Body of pancreas (tissue), 4 donors: ENCODE data around the gene PTGES. TPM values are rescaled to one million over a fixed set of nuclear protein-coding genes. Genes with fewer than 3 reads are reported as not detected.

Experiments used
- ATAC-seq: fragments of 150-250 bp; one replicate; pipeline ENCODE4 v1.9.1; 2016
- DNase-seq, 4 donors: peaks; one replicate each; pipeline ENCODE4 v3.0.0-alpha.2; 2019
- H3K27ac ChIP-seq, 4 donors: fragments of 200-600 bp; sonication (generic); 1 replicate in 3 of 4; 2 replicates in 1 of 4; pipeline versions ENCODE4 v1.5.1 to v1.6.1; 2016 to 2019; ENCODE audit warnings: mild to moderate bottlenecking in 1 of 4, mixed read lengths in 1 of 4, moderate library complexity in 1 of 4
- H3K27me3 ChIP-seq, 2 donors: fragments of 200-600 bp; sonication (generic); one replicate each; pipeline ENCODE4 v1.6.0; 2016; ENCODE audit warnings: mild to moderate bottlenecking in 1 of 2
- H3K36me3 ChIP-seq, 2 donors: fragments of 200-600 bp; sonication (generic); replicated peaks in 1 of 2; 2 replicates each; pipeline ENCODE4 v1.5.1; 2016; ENCODE audit warnings: low read depth in 2 of 2; ENCODE audit not compliant: insufficient read depth in 1 of 2
- H3K4me1 ChIP-seq: fragments of 200-600 bp; sonication (generic); one replicate; pipeline ENCODE4 v1.6.0; 2016
- H3K4me3 ChIP-seq, 2 donors: fragments of 200-600 bp; sonication (generic); 1 replicate in 1 of 2; 2 replicates in 1 of 2; pipeline ENCODE4 v1.5.1; 2016 to 2019
- H3K9me3 ChIP-seq, 3 donors: fragments of 200-600 bp; sonication (generic); 1 replicate in 2 of 3; 2 replicates in 1 of 3; pipeline ENCODE4 v1.5.1; 2016
- POLR2A ChIP-seq, 3 donors: fragments of 450-650 bp; IDR thresholded peaks; one replicate each; pipeline ENCODE4 v1.6.1; 2016; ENCODE audit warnings: antibody characterized with exemption in 3 of 3, mild to moderate bottlenecking in 2 of 3
- WGBS, 2 donors: methylation state at CpG; one replicate each; pipeline ENCODE4 v1.1.5; 2017; 5-methylcytosine and 5-hydroxymethylcytosine counted together
- intact Hi-C: fragments of 100-400 bp; cut with DNase I; formaldehyde crosslinking; loops from one replicate; pipeline ENCODE4 v1.15.1; 2023
- total RNA-seq, 2 donors: library from RNA; depleted of rRNA; stranded (reverse); fragments of >200 nt; gene quantifications; one replicate each; pipeline ENCODE4 v1.1.0, GENCODE V29; 2016
- TF ChIP-seq, protein P1 (sequence below), 7 experiments: fragments of 450-650 bp in 4 of 7; fragments of 200-600 bp in 3 of 7; sonication (generic) in 3 of 7; IDR thresholded peaks; one replicate each; pipeline ENCODE4 v1.5.1; 2016 to 2019; ENCODE audit warnings: antibody characterized with exemption in 7 of 7

PTGES gene
- total RNA-seq, 2 donors from 2014 or later: 0.52 to 0.66 TPM

- TF ChIP-seq, protein P1, sequence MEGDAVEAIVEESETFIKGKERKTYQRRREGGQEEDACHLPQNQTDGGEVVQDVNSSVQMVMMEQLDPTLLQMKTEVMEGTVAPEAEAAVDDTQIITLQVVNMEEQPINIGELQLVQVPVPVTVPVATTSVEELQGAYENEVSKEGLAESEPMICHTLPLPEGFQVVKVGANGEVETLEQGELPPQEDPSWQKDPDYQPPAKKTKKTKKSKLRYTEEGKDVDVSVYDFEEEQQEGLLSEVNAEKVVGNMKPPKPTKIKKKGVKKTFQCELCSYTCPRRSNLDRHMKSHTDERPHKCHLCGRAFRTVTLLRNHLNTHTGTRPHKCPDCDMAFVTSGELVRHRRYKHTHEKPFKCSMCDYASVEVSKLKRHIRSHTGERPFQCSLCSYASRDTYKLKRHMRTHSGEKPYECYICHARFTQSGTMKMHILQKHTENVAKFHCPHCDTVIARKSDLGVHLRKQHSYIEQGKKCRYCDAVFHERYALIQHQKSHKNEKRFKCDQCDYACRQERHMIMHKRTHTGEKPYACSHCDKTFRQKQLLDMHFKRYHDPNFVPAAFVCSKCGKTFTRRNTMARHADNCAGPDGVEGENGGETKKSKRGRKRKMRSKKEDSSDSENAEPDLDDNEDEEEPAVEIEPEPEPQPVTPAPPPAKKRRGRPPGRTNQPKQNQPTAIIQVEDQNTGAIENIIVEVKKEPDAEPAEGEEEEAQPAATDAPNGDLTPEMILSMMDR (IDR thresholded peaks at IDR 0.05): peak; percentile 64 to 82 (median 70)
- TF ChIP-seq POLR2A (IDR thresholded peaks at IDR 0.05): no peak
These were observed 26.3 kb downstream of the PTGES start for GRCh38 chr9:129726322-129727160.

DNA sequence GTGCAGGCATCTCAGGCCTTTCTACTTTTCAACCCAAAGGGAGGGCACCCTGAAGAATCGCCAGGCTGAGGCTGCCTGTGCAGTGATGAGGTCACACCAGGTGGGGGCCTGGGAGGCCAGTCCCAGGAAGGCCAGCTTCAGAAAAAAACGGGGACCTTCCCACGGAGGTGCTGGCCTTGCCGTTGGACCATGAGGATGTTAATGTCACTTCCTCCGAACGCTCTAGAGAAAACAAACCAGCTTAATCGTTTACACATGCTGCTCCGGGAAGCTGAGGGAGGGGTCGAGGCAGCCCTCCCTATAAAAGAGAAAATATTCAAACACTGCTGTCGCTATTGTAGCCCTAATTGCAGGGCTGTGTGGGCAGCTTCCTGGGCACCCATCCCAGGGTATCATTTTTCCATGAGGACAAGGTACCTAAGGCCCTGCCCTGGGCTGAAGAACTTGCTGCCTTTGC is 27.0 kb downstream of the PTGES start:
- DNase-seq: no peak
- Histone ChIP-seq H3K4me1 (peaks cover 4% of the 10 kb centered on the region), H3K4me3 (no peak overlapping the region), H3K27me3 (no peaks in the 10 kb centered on the region), H3K27ac (no peak overlapping the region), H3K9me3 (no peaks in the 10 kb centered on the region), H3K36me3 (no peaks in the 10 kb centered on the region)
- intact Hi-C loops: no loop called here
- TF ChIP-seq, protein P1 (IDR thresholded peaks at IDR 0.05): no peak
- no peak for TF ChIP-seq POLR2A (IDR thresholded peaks at IDR 0.05)
- no peak for ATAC-seq
- 27 to 32% methylated on average over 10 of the region's 10 CpGs for WGBS, 2 donors

More at GRCh38 chr9:129726322-129727160, 26.3 kb downstream of the PTGES start:
- WGBS, 2 donors: 18 to 26% methylated on average over 16 to 23 of the region's 23 CpGs
- Histone ChIP-seq H3K27ac (no peak overlapping the region), H3K36me3 (no peaks in the 10 kb centered on the region), H3K27me3 (no peaks in the 10 kb centered on the region), H3K9me3 (no peaks in the 10 kb centered on the region), H3K4me1 (peaks cover 4% of the 10 kb centered on the region), H3K4me3 (no peak overlapping the region)
- intact Hi-C loops: no loop called here
- DNase-seq: peak; percentile 52 to 69 (median 60)
- ATAC-seq: peak; percentile 83

GRCh38 chr9:129724456-129725190 is 28.2 kb downstream of the PTGES start:
- H3K4me1 ChIP-seq: peaks cover 4% of the 10 kb centered on the region
- ATAC-seq (no peak), DNase-seq (no peak)
- intact Hi-C loops: no loop called here
- TF ChIP-seq POLR2A (IDR thresholded peaks at IDR 0.05): no peak
- TF ChIP-seq, protein P1 (IDR thresholded peaks at IDR 0.05): no peak
- WGBS, 2 donors: 71 to 77% methylated on average over 16 of the region's 16 CpGs
- peaks cover 0 to 5% of the 10 kb centered on the region in 2 donors for H3K27me3 ChIP-seq
- no peaks in the 10 kb centered on the region for H3K36me3 ChIP-seq
- H3K4me3 ChIP-seq: no peak overlapping the region
- no peak overlapping the region for H3K27ac ChIP-seq
- H3K9me3 ChIP-seq: no peaks in the 10 kb centered on the region

GRCh38 chr9:129722913-129723312 is 29.9 kb downstream of the PTGES start:
- no peak for DNase-seq
- H3K27ac ChIP-seq: no peak overlapping the region
- ATAC-seq: no peak
- H3K4me1 ChIP-seq: peaks cover 4% of the 10 kb centered on the region
- no peak overlapping the region for H3K4me3 ChIP-seq
- H3K9me3 ChIP-seq: no peaks in the 10 kb centered on the region
- intact Hi-C loops: no loop called here
- 61 to 66% methylated on average over 4 to 5 of the region's 5 CpGs for WGBS, 2 donors
- H3K36me3 ChIP-seq: no peaks in the 10 kb centered on the region
- H3K27me3 ChIP-seq: peaks cover 0 to 5% of the 10 kb centered on the region in 2 donors
- TF ChIP-seq POLR2A (IDR thresholded peaks at IDR 0.05): no peak
- TF ChIP-seq, protein P1 (IDR thresholded peaks at IDR 0.05): no peak
